CD4-positive, CD25-positive, alpha-beta regulatory T cell (primary cell): ENCODE data around the gene RACK1. TPM values are rescaled to one million over a fixed set of nuclear protein-coding genes. Genes with fewer than 3 reads are reported as not detected.
"Not testable (repeated sequence)": the region's sequence is repeated elsewhere in the genome, so short reads cannot be mapped to it uniquely, and the experiment has no call there.

Source experiments
- ATAC-seq, 2 donors: fragments of 150-1000 bp; cut with Tn5 transposase; one replicate each; pipeline ENCODE4 v1.10.0; 2021; ENCODE audit warnings: low read depth in 2 of 2, moderate number of reproducible peaks in 2 of 2, moderate library complexity in 1 of 2
- DNase-seq, 3 donors: peaks; one replicate each; pipeline versions ENCODE4 v3.0.0 to v3.0.0-alpha.2; 2012 to 2022; ENCODE audit warnings: mixed read lengths in 1 of 3
- H3K27ac ChIP-seq: one replicate; pipeline ENCODE4 v1.7.0; 2013; ENCODE audit warnings: mild to moderate bottlenecking, low read length; ENCODE audit not compliant: insufficient read depth, poor library complexity, severe bottlenecking
- H3K27me3 ChIP-seq: one replicate; pipeline ENCODE4 v1.7.0; 2013; ENCODE audit warnings: low read length; ENCODE audit not compliant: control insufficient read depth, insufficient read depth
- H3K36me3 ChIP-seq: one replicate; pipeline ENCODE4 v1.7.0; 2013; ENCODE audit warnings: mild to moderate bottlenecking, low read length, moderate library complexity; ENCODE audit not compliant: control insufficient read depth, insufficient read depth
- H3K4me1 ChIP-seq: 2 replicates; pipeline ENCODE4 v1.7.0; 2013; ENCODE audit warnings: mild to moderate bottlenecking, low read length; ENCODE audit not compliant: insufficient read depth, control insufficient read depth, poor library complexity, severe bottlenecking
- H3K4me3 ChIP-seq: one replicate; pipeline ENCODE4 v1.7.0; 2013; ENCODE audit warnings: low read depth, mild to moderate bottlenecking, low read length, moderate library complexity
- H3K9me3 ChIP-seq, 2 experiments: 1 replicate in 1 of 2; 2 replicates in 1 of 2; pipeline ENCODE4 v1.7.0; 2013; ENCODE audit warnings: low read length in 2 of 2, mild to moderate bottlenecking in 1 of 2, moderate library complexity in 1 of 2; ENCODE audit not compliant: control insufficient read depth in 2 of 2
- H3K27ac Mint-ChIP-seq, 3 donors: one replicate each; pipeline ENCODE4 v1.8.0; 2020 to 2022; ENCODE audit warnings: mild to moderate bottlenecking in 3 of 3, mixed read lengths in 3 of 3, moderate library complexity in 2 of 3
- H3K27me3 Mint-ChIP-seq: one replicate; pipeline ENCODE4 v1.8.0; 2022; ENCODE audit warnings: mild to moderate bottlenecking, mixed read lengths
- H3K36me3 Mint-ChIP-seq: one replicate; pipeline ENCODE4 v1.8.0; 2020; ENCODE audit warnings: mixed read lengths
- H3K4me1 Mint-ChIP-seq, 4 donors: one replicate each; pipeline ENCODE4 v1.8.0; 2020 to 2022; ENCODE audit warnings: mixed read lengths in 4 of 4, mild to moderate bottlenecking in 1 of 4
- H3K4me3 Mint-ChIP-seq, 4 donors: one replicate each; pipeline ENCODE4 v1.8.0; 2020 to 2022; ENCODE audit warnings: mild to moderate bottlenecking in 4 of 4, mixed read lengths in 4 of 4, moderate library complexity in 3 of 4
- H3K9me3 Mint-ChIP-seq, 7 donors: one replicate each; pipeline ENCODE4 v1.8.0; 2020 to 2022; ENCODE audit warnings: mixed read lengths in 7 of 7, mild to moderate bottlenecking in 3 of 7, moderate library complexity in 2 of 7
- polyA plus RNA-seq, 4 donors: library from polyadenylated mRNA; unstranded; fragments of 300-500 nt; fragmentation: Illumina TruSeq; gene quantifications; one replicate each; pipeline ENCODE4 v1.2.3, GENCODE V29; 2021
- total RNA-seq: library from RNA; stranded (reverse); gene quantifications from one replicate; pipeline ENCODE4 v1.2.3, GENCODE V29; 2022

Gene RACK1
- total and polyA plus RNA-seq, 5 donors from 2014 or later, result 1,838 to 2,760 (median 2,238) TPM

- Mint-ChIP-seq H3K4me3 (peak overlapping the region; percentile 61 to 98 (median 84)), H3K27ac (peak overlapping the region in 1 of 3 donors; percentile 100), H3K4me1 (peaks cover 27 to 65% (median 40%) of the 10 kb centered on the region in 4 donors), H3K27me3 (peaks cover 35% of the 10 kb centered on the region), H3K9me3 (peaks cover 0 to 16% (median 2%) of the 10 kb centered on the region in 7 donors), H3K36me3 (peaks cover 9% of the 10 kb centered on the region)
- Histone ChIP-seq H3K4me1 (peaks cover 34% of the 10 kb centered on the region), H3K27me3 (no peaks in the 10 kb centered on the region), H3K9me3 (no peaks in the 10 kb centered on the region), H3K36me3 (no peaks in the 10 kb centered on the region), H3K27ac (no peak overlapping the region), H3K4me3 (no peak overlapping the region)
- DNase-seq, result no peak
- no peak for ATAC-seq
Measured at GRCh38 chr5:181220178-181220515, 23.6 kb downstream of the RACK1 start.

GRCh38 chr5:181219262-181220177, 24.2 kb downstream of the RACK1 start:
- peak overlapping the region in 1 of 3 donors; percentile 73 for H3K27ac Mint-ChIP-seq
- H3K36me3 Mint-ChIP-seq, result peaks cover 9% of the 10 kb centered on the region
- no peaks in the 10 kb centered on the region for H3K36me3 ChIP-seq
- peak overlapping the region; percentile 61 to 97 (median 66) for H3K4me3 Mint-ChIP-seq
- ATAC-seq (no peak), DNase-seq (no peak)
- H3K4me3 ChIP-seq, result no peak overlapping the region
- no peaks in the 10 kb centered on the region for H3K27me3 ChIP-seq
- peaks cover 27 to 62% (median 38%) of the 10 kb centered on the region in 4 donors for H3K4me1 Mint-ChIP-seq
- peaks cover 0 to 16% (median 2%) of the 10 kb centered on the region in 7 donors for H3K9me3 Mint-ChIP-seq
- H3K4me1 ChIP-seq, result peaks cover 28% of the 10 kb centered on the region
- peaks cover 35% of the 10 kb centered on the region for H3K27me3 Mint-ChIP-seq
- H3K27ac ChIP-seq, result no peak overlapping the region
- no peaks in the 10 kb centered on the region for H3K9me3 ChIP-seq

- H3K27me3 ChIP-seq, result no peaks in the 10 kb centered on the region
- H3K27ac ChIP-seq, result peak overlapping the region; percentile 72
- Mint-ChIP-seq H3K27ac (peak overlapping the region; percentile 91 to 100 (median 93)), H3K36me3 (peaks cover 9% of the 10 kb centered on the region), H3K9me3 (peaks cover 0 to 16% (median 2%) of the 10 kb centered on the region in 7 donors), H3K27me3 (peaks cover 35% of the 10 kb centered on the region), H3K4me1 (peaks cover 27 to 57% (median 34%) of the 10 kb centered on the region in 4 donors), H3K4me3 (peak overlapping the region; percentile 83 to 99 (median 96))
- H3K9me3 ChIP-seq, result no peaks in the 10 kb centered on the region
- peak overlapping the region; percentile 35 for H3K4me3 ChIP-seq
- H3K4me1 ChIP-seq, result peaks cover 22% of the 10 kb centered on the region
- no peak for ATAC-seq
- no peak for DNase-seq
- H3K36me3 ChIP-seq, result no peaks in the 10 kb centered on the region
Measured at GRCh38 chr5:181218795-181219124, 24.9 kb downstream of the RACK1 start.

GRCh38 chr5:181217803-181218062, 26.0 kb downstream of the RACK1 start:
- Histone ChIP-seq H3K9me3 (no peaks in the 10 kb centered on the region), H3K4me1 (peaks cover 21% of the 10 kb centered on the region), H3K27ac (peak overlapping the region; percentile 72), H3K4me3 (peak overlapping the region; percentile 90), H3K36me3 (no peaks in the 10 kb centered on the region), H3K27me3 (no peaks in the 10 kb centered on the region)
- Mint-ChIP-seq H3K4me1 (peaks cover 26 to 54% (median 29%) of the 10 kb centered on the region in 4 donors), H3K9me3 (peaks cover 0 to 16% (median 2%) of the 10 kb centered on the region in 7 donors), H3K36me3 (peaks cover 9% of the 10 kb centered on the region), H3K4me3 (peak overlapping the region; percentile 83 to 99 (median 96)), H3K27ac (peak overlapping the region; percentile 91 to 100 (median 93)), H3K27me3 (peaks cover 27% of the 10 kb centered on the region)
- ATAC-seq (peak; percentile 17 to 27), DNase-seq (peak in 2 of 3 donors; percentile 40 to 43)

GRCh38 chr5:181217111-181217802, 26.4 kb downstream of the RACK1 start:
- peaks cover 23 to 51% (median 25%) of the 10 kb centered on the region in 4 donors for H3K4me1 Mint-ChIP-seq
- Histone ChIP-seq H3K27me3 (no peaks in the 10 kb centered on the region), H3K4me1 (peaks cover 17% of the 10 kb centered on the region), H3K27ac (peak overlapping the region; percentile 72), H3K36me3 (no peaks in the 10 kb centered on the region), H3K9me3 (no peaks in the 10 kb centered on the region), H3K4me3 (peak overlapping the region; percentile 90)
- peaks cover 0 to 14% (median 2%) of the 10 kb centered on the region in 7 donors for H3K9me3 Mint-ChIP-seq
- peak overlapping the region; percentile 83 to 99 (median 96) for H3K4me3 Mint-ChIP-seq
- DNase-seq (peak; percentile 41 to 68 (median 58)), ATAC-seq (peak; percentile 17 to 28)
- peaks cover 8% of the 10 kb centered on the region for H3K36me3 Mint-ChIP-seq
- H3K27me3 Mint-ChIP-seq, result peaks cover 23% of the 10 kb centered on the region
- H3K27ac Mint-ChIP-seq, result peak overlapping the region; percentile 91 to 100 (median 93)

GRCh38 chr5:181215997-181216989, 27.4 kb downstream of the RACK1 start:
- ATAC-seq (no peak), DNase-seq (peak; percentile 39 to 56 (median 55))
- Histone ChIP-seq H3K9me3 (no peaks in the 10 kb centered on the region), H3K4me1 (peaks cover 17% of the 10 kb centered on the region), H3K27me3 (no peaks in the 10 kb centered on the region), H3K36me3 (no peaks in the 10 kb centered on the region), H3K4me3 (peak overlapping the region; percentile 83), H3K27ac (peak overlapping the region; percentile 72)
- Mint-ChIP-seq H3K27ac (peak overlapping the region; percentile 83 to 93 (median 93)), H3K4me3 (peak overlapping the region; percentile 80 to 99 (median 90)), H3K9me3 (peaks cover 0 to 8% (median 0%) of the 10 kb centered on the region in 7 donors), H3K36me3 (peaks cover 4% of the 10 kb centered on the region), H3K4me1 (peaks cover 14 to 42% (median 16%) of the 10 kb centered on the region in 4 donors), H3K27me3 (peaks cover 14% of the 10 kb centered on the region)

- not testable (repeated sequence) for H3K36me3 ChIP-seq, H3K9me3 Mint-ChIP-seq, H3K9me3 ChIP-seq, H3K36me3 Mint-ChIP-seq, ATAC-seq, H3K27ac ChIP-seq, DNase-seq, H3K27me3 ChIP-seq, H3K27ac Mint-ChIP-seq, H3K4me3 ChIP-seq
- Mint-ChIP-seq H3K4me1 (peaks cover 10 to 31% (median 14%) of the 10 kb centered on the region in 4 donors), H3K4me3 (peak overlapping the region in 1 of 4 donors; percentile 34), H3K27me3 (peaks cover 15% of the 10 kb centered on the region)
- H3K4me1 ChIP-seq, result peaks cover 17% of the 10 kb centered on the region
Measured at GRCh38 chr5:181214249-181214648, 29.5 kb downstream of the RACK1 start.
